ENCODE results near the gene MDP1. TPM values are rescaled to one million over a fixed set of nuclear protein-coding genes. Genes with fewer than 3 reads are reported as not detected.

The MDP1 gene
- total RNA-seq, 1 experiment from 2014 or later = 12.6 TPM

DNA sequence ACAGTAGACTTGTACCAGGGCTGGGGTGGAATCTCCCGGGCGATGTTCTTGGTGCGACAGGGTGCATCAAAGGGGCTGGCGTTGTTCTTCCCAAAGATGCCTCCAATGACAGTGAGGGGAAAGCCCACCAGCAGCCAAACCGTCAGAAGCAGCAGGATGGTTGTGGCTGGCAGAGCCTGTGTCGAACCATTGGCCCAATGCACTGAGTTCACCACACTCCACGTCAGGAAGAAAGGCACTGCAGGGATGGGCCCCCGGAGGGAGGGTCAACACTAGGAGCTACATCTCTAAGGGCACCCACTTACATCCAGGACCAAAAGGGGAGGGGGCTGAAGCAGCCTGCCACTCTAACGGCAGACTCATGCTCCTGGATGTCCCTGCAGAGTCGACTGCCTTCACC, 25.4 kb downstream of the MDP1 start (continued):
- TF ChIP-seq, protein P1, sequence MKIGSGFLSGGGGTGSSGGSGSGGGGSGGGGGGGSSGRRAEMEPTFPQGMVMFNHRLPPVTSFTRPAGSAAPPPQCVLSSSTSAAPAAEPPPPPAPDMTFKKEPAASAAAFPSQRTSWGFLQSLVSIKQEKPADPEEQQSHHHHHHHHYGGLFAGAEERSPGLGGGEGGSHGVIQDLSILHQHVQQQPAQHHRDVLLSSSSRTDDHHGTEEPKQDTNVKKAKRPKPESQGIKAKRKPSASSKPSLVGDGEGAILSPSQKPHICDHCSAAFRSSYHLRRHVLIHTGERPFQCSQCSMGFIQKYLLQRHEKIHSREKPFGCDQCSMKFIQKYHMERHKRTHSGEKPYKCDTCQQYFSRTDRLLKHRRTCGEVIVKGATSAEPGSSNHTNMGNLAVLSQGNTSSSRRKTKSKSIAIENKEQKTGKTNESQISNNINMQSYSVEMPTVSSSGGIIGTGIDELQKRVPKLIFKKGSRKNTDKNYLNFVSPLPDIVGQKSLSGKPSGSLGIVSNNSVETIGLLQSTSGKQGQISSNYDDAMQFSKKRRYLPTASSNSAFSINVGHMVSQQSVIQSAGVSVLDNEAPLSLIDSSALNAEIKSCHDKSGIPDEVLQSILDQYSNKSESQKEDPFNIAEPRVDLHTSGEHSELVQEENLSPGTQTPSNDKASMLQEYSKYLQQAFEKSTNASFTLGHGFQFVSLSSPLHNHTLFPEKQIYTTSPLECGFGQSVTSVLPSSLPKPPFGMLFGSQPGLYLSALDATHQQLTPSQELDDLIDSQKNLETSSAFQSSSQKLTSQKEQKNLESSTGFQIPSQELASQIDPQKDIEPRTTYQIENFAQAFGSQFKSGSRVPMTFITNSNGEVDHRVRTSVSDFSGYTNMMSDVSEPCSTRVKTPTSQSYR (CRISPR knock-in tag; IDR thresholded peaks at IDR 0.05) = no peak
- TF ChIP-seq TEAD1 (CRISPR knock-in tag; IDR thresholded peaks at IDR 0.05) (no peak), TP53 (CRISPR knock-in tag; IDR thresholded peaks at IDR 0.05) (no peak), GRHL2 (CRISPR knock-in tag; IDR thresholded peaks at IDR 0.05; ENCODE audit: insufficient replicate concordance, severe bottlenecking) (no peak), FOXP4 (CRISPR knock-in tag; IDR thresholded peaks at IDR 0.05) (no peak), PRDM15 (CRISPR knock-in tag; IDR thresholded peaks at IDR 0.05) (no peak), ZNF219 (CRISPR knock-in tag; IDR thresholded peaks at IDR 0.05; ENCODE audit: borderline replicate concordance) (no peak), HMGA2 (CRISPR knock-in tag; IDR thresholded peaks at IDR 0.05) (no peak), ESRRA (CRISPR knock-in tag; IDR thresholded peaks at IDR 0.05; ENCODE audit: borderline replicate concordance) (no peak)
- TF ChIP-seq, protein P2, sequence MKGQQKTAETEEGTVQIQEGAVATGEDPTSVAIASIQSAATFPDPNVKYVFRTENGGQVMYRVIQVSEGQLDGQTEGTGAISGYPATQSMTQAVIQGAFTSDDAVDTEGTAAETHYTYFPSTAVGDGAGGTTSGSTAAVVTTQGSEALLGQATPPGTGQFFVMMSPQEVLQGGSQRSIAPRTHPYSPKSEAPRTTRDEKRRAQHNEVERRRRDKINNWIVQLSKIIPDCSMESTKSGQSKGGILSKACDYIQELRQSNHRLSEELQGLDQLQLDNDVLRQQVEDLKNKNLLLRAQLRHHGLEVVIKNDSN (CRISPR knock-in tag; IDR thresholded peaks at IDR 0.05) = no peak
- TF ChIP-seq, protein P3, sequence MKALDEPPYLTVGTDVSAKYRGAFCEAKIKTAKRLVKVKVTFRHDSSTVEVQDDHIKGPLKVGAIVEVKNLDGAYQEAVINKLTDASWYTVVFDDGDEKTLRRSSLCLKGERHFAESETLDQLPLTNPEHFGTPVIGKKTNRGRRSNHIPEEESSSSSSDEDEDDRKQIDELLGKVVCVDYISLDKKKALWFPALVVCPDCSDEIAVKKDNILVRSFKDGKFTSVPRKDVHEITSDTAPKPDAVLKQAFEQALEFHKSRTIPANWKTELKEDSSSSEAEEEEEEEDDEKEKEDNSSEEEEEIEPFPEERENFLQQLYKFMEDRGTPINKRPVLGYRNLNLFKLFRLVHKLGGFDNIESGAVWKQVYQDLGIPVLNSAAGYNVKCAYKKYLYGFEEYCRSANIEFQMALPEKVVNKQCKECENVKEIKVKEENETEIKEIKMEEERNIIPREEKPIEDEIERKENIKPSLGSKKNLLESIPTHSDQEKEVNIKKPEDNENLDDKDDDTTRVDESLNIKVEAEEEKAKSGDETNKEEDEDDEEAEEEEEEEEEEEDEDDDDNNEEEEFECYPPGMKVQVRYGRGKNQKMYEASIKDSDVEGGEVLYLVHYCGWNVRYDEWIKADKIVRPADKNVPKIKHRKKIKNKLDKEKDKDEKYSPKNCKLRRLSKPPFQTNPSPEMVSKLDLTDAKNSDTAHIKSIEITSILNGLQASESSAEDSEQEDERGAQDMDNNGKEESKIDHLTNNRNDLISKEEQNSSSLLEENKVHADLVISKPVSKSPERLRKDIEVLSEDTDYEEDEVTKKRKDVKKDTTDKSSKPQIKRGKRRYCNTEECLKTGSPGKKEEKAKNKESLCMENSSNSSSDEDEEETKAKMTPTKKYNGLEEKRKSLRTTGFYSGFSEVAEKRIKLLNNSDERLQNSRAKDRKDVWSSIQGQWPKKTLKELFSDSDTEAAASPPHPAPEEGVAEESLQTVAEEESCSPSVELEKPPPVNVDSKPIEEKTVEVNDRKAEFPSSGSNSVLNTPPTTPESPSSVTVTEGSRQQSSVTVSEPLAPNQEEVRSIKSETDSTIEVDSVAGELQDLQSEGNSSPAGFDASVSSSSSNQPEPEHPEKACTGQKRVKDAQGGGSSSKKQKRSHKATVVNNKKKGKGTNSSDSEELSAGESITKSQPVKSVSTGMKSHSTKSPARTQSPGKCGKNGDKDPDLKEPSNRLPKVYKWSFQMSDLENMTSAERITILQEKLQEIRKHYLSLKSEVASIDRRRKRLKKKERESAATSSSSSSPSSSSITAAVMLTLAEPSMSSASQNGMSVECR (CRISPR knock-in tag; IDR thresholded peaks at IDR 0.05; ENCODE audit: borderline replicate concordance) = no peak
- TF ChIP-seq, protein P4, sequence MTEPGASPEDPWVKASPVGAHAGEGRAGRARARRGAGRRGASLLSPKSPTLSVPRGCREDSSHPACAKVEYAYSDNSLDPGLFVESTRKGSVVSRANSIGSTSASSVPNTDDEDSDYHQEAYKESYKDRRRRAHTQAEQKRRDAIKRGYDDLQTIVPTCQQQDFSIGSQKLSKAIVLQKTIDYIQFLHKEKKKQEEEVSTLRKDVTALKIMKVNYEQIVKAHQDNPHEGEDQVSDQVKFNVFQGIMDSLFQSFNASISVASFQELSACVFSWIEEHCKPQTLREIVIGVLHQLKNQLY (CRISPR knock-in tag; IDR thresholded peaks at IDR 0.05) = no peak

All from WTC11 (cell line).